Stomach (tissue), 9 donors: ENCODE results near the gene RNU6-1. TPM values are rescaled to one million over a fixed set of nuclear protein-coding genes. Genes with fewer than 3 reads are reported as not detected.

Source experiments
- DNase-seq, 2 donors: peaks; one replicate each; pipeline versions ENCODE4 v3.0.0 to v3.0.0-alpha.2; 2013 to 2019
- H3K27ac ChIP-seq, 5 donors: fragments of 200-600 bp in 4 of 5; sonication (generic) in 4 of 5; one replicate each; pipeline ENCODE4 v1.5.1; 2013 to 2019; ENCODE audit warnings: mild to moderate bottlenecking in 1 of 5, moderate library complexity in 1 of 5
- H3K27me3 ChIP-seq, 3 donors: fragments of 200-600 bp; sonication (generic); one replicate each; pipeline ENCODE4 v1.5.1; 2017 to 2019; ENCODE audit warnings: mixed run types in 1 of 3
- H3K36me3 ChIP-seq, 4 donors: fragments of 200-600 bp; sonication (generic); 1 replicate in 3 of 4; 2 replicates in 1 of 4; pipeline ENCODE4 v1.5.1; 2016 to 2019
- H3K4me1 ChIP-seq, 4 donors: fragments of 200-600 bp; sonication (generic); one replicate each; pipeline ENCODE4 v1.5.1; 2016 to 2019
- H3K4me3 ChIP-seq, 4 donors: fragments of 200-600 bp; sonication (generic) in 3 of 4; one replicate each; pipeline ENCODE4 v1.5.1; 2016 to 2019; ENCODE audit warnings: mild to moderate bottlenecking in 1 of 4
- H3K9me3 ChIP-seq, 4 donors: fragments of 200-600 bp; sonication (generic); one replicate each; pipeline ENCODE4 v1.5.1; 2016 to 2019
- EP300 ChIP-seq: sonication (generic); formaldehyde crosslinking; IDR thresholded peaks from one replicate; pipeline ENCODE4 v1.6.1; 2017; ENCODE audit warnings: antibody characterized with exemption
- POLR2A ChIP-seq, 4 donors: fragments of 450-650 bp; IDR thresholded peaks; one replicate each; pipeline ENCODE4 v1.6.1; 2016; ENCODE audit warnings: antibody characterized with exemption in 4 of 4, control low read depth in 2 of 4, mild to moderate bottlenecking in 1 of 4, moderate library complexity in 1 of 4
- POLR2AphosphoS5 ChIP-seq, 3 donors: sonication (generic); formaldehyde crosslinking; IDR thresholded peaks; one replicate each; pipeline ENCODE4 v1.6.1; 2016; ENCODE audit warnings: antibody characterized with exemption in 3 of 3
- WGBS, 5 donors: extraction: QIAGEN DNeasy Blood & Tissue Kit in 3 of 5; methylation state at CpG; one replicate each; pipeline versions ENCODE4 v1.1.5 to v1.1.7; 2013 to 2018; 5-methylcytosine and 5-hydroxymethylcytosine counted together
- intact Hi-C: fragments of 100-400 bp; cut with DNase I; formaldehyde crosslinking; loops from one replicate; pipeline ENCODE4 v1.15.1; 2023; ENCODE audit warnings: low total_unique reads
- polyA plus RNA-seq, 3 donors: library from polyadenylated mRNA; stranded (reverse); fragments of 200-250 nt; gene quantifications; one replicate each; pipeline ENCODE4 v1.2.3, GENCODE V29; 2013
- total RNA-seq, 5 donors: library from RNA; depleted of rRNA; stranded (reverse); fragments of >200 nt; gene quantifications; one replicate each; pipeline versions ENCODE4 v1.1.0 to v1.2.3, GENCODE V29; 2014 to 2016
- TF ChIP-seq, protein P1 (sequence below), 7 experiments: fragments of 450-650 bp in 4 of 7; fragments of 200-600 bp in 3 of 7; sonication (generic) in 3 of 7; IDR thresholded peaks; one replicate each; pipeline ENCODE4 v1.5.1; 2016 to 2019; ENCODE audit warnings: antibody characterized with exemption in 7 of 7, control low read depth in 2 of 7, mild to moderate bottlenecking in 1 of 7
- donor health status: healthy with polysubstance abuse.
- donor health status: Bipolar disorder and iron deficiency.
- donor health status: healthy.

RNU6-1 gene
- total and polyA plus RNA-seq, 8 donors, result not detected

GRCh38 chr15:67809441-67809840 is 30.4 kb downstream of the RNU6-1 start:
- TF ChIP-seq EP300, result no peak
- TF ChIP-seq, protein P1, sequence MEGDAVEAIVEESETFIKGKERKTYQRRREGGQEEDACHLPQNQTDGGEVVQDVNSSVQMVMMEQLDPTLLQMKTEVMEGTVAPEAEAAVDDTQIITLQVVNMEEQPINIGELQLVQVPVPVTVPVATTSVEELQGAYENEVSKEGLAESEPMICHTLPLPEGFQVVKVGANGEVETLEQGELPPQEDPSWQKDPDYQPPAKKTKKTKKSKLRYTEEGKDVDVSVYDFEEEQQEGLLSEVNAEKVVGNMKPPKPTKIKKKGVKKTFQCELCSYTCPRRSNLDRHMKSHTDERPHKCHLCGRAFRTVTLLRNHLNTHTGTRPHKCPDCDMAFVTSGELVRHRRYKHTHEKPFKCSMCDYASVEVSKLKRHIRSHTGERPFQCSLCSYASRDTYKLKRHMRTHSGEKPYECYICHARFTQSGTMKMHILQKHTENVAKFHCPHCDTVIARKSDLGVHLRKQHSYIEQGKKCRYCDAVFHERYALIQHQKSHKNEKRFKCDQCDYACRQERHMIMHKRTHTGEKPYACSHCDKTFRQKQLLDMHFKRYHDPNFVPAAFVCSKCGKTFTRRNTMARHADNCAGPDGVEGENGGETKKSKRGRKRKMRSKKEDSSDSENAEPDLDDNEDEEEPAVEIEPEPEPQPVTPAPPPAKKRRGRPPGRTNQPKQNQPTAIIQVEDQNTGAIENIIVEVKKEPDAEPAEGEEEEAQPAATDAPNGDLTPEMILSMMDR (IDR thresholded peaks at IDR 0.05), result no peak
- no peak for TF ChIP-seq POLR2AphosphoS5 (IDR thresholded peaks at IDR 0.05)
- no peak for TF ChIP-seq POLR2A (IDR thresholded peaks at IDR 0.05)
- intact Hi-C loops, result no loop called here
- no peak for DNase-seq
- Histone ChIP-seq H3K9me3 (no peaks in the 10 kb centered on the region), H3K27me3 (peaks cover 0 to 30% (median 0%) of the 10 kb centered on the region in 3 donors), H3K4me3 (no peak overlapping the region), H3K27ac (no peak overlapping the region), H3K36me3 (peaks cover 3 to 43% (median 25%) of the 10 kb centered on the region in 4 donors), H3K4me1 (no peaks in the 10 kb centered on the region)
- 87 to 97% (median 93%) methylated on average over 5 of the region's 5 CpGs for WGBS, 5 donors

DNA sequence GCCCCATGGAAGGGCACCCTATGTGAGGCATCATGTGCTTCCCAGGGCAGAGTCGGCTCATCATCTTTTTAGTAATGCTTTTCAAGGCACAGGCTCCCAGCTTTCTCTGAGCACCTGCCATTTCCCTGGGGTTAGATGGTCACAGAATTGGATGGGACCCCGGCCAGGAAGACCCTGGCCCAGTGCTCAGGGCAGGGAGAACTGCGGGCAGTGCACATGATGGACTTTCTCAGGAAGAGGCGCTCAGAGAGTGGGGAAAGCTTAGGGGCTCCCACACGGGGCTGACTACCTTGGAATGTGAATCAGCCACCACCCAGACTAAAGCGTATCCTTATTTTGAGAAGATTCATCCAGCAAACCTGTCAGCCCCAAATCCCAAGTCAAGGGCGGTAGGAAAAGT is 31.0 kb downstream of the RNU6-1 start:
- DNase-seq, result no peak
- intact Hi-C loops, result no loop called here

DNA sequence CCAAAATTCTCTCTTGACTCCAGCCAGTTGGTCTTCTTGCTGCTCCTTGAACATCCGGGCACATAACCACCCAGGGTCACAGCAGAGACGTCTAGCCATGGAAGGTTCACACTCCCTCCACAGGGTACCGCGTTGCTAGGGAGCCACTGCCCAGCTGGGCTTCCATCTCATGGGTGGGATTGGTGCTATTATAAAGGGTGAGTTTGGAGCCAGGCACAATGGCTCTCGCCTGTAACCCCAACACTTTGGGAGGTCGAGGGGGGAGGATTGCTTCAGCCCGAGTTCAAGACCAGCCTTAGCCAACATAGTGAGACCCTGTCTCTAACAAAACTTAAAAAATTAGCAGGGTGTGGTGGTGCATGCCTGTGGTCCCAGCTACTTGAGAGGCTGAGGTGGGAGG is 32.0 kb downstream of the RNU6-1 start:
- H3K9me3 ChIP-seq, result no peaks in the 10 kb centered on the region
- WGBS, 5 donors, result 93 to 99% (median 96%) methylated on average over 7 of the region's 7 CpGs
- TF ChIP-seq POLR2A (IDR thresholded peaks at IDR 0.05) (no peak), POLR2AphosphoS5 (IDR thresholded peaks at IDR 0.05) (no peak), EP300 (no peak)
- TF ChIP-seq, protein P1 (IDR thresholded peaks at IDR 0.05), result no peak
- H3K27me3 ChIP-seq, result peaks cover 0 to 22% (median 0%) of the 10 kb centered on the region in 3 donors
- H3K4me3 ChIP-seq, result no peak overlapping the region
- no peaks in the 10 kb centered on the region for H3K4me1 ChIP-seq
- H3K27ac ChIP-seq, result no peak overlapping the region
- peaks cover 3 to 53% (median 25%) of the 10 kb centered on the region in 4 donors for H3K36me3 ChIP-seq
- no peak for DNase-seq
- intact Hi-C loops, result no loop called here

More for the DNA sequence above, 31.0 kb downstream of the RNU6-1 start:
- 87 to 95% (median 93%) methylated on average over 7 of the region's 7 CpGs for WGBS, 5 donors
- no peak overlapping the region for H3K27ac ChIP-seq
- H3K4me3 ChIP-seq, result no peak overlapping the region
- H3K4me1 ChIP-seq, result no peaks in the 10 kb centered on the region
- peaks cover 3 to 49% (median 25%) of the 10 kb centered on the region in 4 donors for H3K36me3 ChIP-seq
- TF ChIP-seq POLR2AphosphoS5 (IDR thresholded peaks at IDR 0.05) (no peak), POLR2A (IDR thresholded peaks at IDR 0.05) (no peak), EP300 (no peak)
- TF ChIP-seq, protein P1 (IDR thresholded peaks at IDR 0.05), result no peak
- H3K27me3 ChIP-seq, result peaks cover 0 to 30% (median 0%) of the 10 kb centered on the region in 3 donors
- no peaks in the 10 kb centered on the region for H3K9me3 ChIP-seq

DNA sequence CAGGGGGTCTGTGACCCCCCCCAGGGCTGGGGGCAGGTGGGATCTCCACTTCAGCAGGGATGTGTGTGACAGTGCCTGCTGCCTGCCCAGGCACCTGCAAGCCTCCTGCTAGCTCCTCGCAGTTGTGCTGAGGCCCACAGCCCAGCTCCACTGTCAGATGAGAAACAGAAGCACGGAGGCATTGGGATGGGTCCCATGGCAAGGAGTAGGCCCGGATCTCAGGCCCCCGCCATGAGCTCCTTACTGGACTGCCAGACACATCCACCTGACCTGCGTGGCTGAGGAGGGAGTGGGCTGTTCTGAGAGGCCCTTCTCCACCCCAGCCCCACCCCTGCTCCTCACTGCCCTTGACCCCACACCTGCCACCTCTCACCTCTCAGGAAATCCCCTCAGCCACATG is 32.7 kb downstream of the RNU6-1 start:
- H3K9me3 ChIP-seq, result no peaks in the 10 kb centered on the region
- H3K27ac ChIP-seq, result no peak overlapping the region
- 80 to 100% (median 90%) methylated on average over 1 to 5 of the region's 5 CpGs for WGBS, 5 donors
- H3K4me1 ChIP-seq, result no peaks in the 10 kb centered on the region
- H3K27me3 ChIP-seq, result peaks cover 0 to 17% (median 0%) of the 10 kb centered on the region in 3 donors
- H3K4me3 ChIP-seq, result no peak overlapping the region
- H3K36me3 ChIP-seq, result peaks cover 3 to 53% (median 25%) of the 10 kb centered on the region in 4 donors
- DNase-seq, result no peak
- no peak for TF ChIP-seq POLR2AphosphoS5 (IDR thresholded peaks at IDR 0.05)
- no peak for TF ChIP-seq EP300
- TF ChIP-seq, protein P1 (IDR thresholded peaks at IDR 0.05), result no peak
- no peak for TF ChIP-seq POLR2A (IDR thresholded peaks at IDR 0.05)
- intact Hi-C loops, result no loop called here
